CD4-positive, alpha-beta T cell treated with Interleukin-1 beta for 1 hour (primary cell): Measurements from ENCODE around the gene NFATC1.

Source experiments
- DNase-seq, 2 donors: peaks; one replicate each; pipeline ENCODE4 v3.0.0-alpha.2; 2020 to 2022

Gene NFATC1

DNA sequence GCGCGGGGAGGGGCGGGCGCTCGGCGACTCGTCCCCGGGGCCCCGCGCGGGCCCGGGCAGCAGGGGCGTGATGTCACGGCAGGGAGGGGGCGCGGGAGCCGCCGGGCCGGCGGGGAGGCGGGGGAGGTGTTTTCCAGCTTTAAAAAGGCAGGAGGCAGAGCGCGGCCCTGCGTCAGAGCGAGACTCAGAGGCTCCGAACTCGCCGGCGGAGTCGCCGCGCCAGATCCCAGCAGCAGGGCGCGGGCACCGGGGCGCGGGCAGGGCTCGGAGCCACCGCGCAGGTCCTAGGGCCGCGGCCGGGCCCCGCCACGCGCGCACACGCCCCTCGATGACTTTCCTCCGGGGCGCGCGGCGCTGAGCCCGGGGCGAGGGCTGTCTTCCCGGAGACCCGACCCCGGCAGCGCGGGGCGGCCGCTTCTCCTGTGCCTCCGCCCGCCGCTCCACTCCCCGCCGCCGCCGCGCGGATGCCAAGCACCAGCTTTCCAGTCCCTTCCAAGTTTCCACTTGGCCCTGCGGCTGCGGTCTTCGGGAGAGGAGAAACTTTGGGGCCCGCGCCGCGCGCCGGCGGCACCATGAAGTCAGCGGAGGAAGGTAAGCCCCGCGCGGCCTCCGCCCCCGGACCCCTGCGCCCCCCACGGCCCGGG, at the start of gene NFATC1:
Gene NFATC1 (plus strand): TSS at position 170 of the 644 bp plus-strand sequence. CDS start 295 bp downstream, at position 465.
- DNase-seq: peak; percentile 84 to 88

DNA sequence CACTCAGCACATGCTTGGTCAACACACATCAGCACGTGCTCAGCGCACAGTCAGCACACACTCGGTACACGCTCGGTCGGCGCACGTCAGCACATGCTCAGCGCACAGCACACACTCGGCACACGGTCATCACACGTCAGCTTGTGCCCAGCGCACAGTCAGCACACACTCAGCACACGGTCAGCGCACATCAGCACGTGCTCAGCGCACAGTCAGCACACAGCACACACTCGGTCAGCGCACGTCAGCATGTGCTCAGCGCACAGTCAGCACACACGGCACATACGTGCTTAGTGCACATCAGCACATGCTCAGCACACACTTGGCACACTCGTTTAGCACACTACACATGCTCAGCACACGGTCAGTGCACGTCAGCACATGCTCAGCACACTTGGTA, 49.7 kb upstream of the NFATC1 start:
- no peak for DNase-seq

DNA sequence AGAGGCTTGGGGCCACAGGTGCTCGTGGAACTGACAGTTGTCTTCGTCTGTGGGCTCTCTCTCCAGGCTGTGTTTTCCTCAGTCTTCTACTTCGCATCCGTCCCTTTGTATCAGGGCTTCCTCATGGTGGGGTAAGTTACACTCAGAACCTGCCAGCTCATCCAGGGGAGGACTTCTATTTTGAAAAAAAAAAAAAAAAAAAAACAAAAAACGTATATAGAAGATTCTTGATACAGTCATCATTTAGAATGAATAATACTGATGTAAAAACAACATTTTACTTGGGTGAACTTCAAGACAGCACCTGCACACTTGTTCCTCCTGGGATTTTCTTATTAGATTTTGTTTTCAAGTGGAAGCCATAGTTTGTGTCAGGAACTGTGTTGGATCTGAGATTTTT, 47.7 kb upstream of the NFATC1 start:
- no peak for DNase-seq

DNA sequence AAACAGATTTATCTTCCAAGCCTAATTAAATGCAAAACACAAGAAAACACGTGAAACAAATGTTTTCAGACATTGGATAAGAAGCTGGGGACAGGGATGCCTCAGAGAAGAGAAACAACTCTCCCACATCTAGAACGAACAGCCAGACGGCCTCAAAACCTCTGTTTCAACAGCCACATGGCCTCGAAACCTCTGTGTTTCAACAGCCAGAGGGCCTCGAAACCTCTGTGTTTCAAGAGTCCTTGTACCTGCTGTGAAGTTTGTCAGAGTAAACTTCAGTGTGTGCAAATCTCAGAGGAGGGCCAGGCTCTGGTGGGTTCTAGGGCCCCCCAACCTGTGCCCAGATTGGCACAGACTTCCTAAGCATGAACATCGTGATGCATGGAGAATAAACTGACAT, 43.3 kb upstream of the NFATC1 start:
- DNase-seq: no peak

DNA sequence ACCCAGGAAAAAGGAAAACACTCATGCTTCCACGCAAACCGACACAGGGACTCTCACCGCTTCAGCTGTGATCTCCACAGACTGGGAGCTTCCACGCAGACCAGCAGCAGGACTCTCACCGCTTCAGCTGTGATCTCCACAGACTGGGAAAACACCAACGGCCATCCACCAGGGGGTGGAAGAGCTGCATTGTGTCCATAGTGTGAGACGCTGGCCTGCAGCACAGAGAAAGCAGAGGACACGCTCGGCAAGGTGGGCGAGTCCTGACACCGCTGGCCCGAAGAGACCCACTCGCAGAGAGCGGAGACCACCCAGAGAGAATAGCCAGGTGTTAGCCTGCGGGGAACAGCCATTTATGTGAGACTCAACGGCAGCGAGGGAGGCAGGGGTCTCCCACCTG, 42.5 kb upstream of the NFATC1 start:
- DNase-seq: no peak

DNA sequence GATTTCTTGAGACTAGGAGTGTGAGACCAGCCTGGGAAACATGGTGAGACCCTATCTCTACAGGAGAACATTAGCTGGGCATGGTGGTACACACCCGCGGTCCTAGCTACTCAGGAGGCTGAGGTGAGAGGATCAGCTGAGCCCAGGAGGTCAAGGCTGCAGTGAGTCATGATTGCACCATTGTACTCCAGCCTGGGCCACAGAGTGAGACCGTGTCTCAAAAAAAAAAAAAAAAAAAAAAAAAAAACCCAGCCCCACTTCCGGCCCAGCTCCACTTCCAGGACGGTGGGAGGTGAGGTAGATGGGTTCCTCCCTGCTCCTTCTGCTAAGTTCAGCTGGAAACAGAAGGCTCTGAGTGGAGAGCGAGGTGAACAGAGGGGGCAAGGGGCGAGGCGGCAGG, 41.4 kb upstream of the NFATC1 start:
- DNase-seq: no peak

DNA sequence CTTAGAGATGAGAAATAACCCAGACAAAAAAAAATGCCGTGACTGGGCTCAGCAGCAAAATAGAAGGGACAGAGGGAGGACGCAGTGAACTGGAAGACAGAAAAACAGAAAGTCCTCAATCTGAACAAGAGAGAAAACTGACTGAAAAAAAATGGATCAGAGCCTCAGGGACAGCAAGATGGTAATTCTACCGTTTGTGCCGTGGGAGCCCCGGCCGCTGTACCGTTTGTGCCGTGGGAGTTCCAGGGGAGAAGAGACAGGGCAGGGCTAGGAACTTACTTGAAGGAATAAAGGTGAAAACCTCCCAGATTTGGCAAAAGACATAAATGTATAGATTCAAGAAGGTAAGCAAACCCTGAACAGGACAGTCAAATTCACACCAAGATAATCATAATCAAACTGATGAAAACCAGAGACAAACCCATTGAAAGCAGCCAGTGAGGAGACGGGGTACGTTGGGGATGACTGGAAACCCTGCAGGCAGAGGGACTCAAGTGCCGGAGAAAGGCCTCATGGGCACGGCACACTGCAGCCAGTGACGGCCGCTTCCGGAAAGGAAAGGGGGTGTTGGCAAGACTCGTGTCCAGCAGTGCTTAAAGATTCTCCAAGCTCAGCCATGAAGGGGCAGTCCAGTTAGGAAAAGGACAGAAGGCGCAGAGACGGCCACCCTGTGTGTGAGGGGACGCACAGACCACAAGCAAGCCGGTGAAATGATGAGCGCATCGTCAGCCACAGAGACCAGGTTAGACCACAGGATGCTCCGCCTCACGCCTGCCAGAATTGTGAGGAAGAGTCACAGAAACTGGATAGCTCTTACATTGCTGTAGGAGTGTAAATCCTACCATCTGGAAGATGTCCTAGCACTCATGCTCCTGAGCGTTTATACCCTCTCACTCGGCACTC, 40.0 kb upstream of the NFATC1 start:
- no peak for DNase-seq

DNA sequence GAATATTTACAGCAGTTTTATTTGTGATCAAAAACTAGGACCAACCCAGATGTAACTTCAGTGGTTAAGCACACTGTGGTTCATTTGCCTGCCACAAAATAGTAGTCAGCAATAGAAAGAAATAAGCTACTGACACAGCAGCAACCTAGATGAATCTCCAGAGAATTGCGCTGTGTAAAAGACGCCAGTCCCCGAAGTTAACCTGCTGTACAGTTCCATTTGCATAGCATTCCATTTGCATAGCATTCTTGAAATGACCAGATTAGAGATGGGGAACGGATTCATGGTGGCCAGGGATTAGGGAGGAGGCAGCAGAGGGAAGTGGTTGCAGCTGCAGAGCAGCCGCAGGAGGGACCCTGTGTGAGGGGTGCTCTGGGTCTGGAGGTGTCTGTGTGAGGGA, 39.3 kb upstream of the NFATC1 start:
- DNase-seq: no peak

DNA sequence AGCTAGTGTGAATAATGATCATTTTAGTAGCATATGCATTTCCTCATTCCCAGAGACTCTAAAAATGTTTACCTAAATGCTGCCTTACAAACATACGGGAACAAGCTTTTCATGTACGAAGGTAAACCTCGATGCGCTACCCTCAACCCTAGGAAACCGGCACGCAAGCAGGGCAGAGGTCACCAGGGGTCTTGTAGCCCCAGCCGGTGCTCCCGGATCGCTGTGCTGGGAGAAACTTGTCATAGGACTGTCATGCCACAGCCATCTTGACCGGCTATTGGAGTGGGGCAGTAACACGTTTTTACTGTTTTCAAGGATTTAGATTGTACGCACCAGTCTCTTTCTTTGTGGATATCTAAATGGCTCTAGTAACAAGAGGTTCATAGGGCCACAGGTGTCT, 34.8 kb upstream of the NFATC1 start:
- no peak for DNase-seq

DNA sequence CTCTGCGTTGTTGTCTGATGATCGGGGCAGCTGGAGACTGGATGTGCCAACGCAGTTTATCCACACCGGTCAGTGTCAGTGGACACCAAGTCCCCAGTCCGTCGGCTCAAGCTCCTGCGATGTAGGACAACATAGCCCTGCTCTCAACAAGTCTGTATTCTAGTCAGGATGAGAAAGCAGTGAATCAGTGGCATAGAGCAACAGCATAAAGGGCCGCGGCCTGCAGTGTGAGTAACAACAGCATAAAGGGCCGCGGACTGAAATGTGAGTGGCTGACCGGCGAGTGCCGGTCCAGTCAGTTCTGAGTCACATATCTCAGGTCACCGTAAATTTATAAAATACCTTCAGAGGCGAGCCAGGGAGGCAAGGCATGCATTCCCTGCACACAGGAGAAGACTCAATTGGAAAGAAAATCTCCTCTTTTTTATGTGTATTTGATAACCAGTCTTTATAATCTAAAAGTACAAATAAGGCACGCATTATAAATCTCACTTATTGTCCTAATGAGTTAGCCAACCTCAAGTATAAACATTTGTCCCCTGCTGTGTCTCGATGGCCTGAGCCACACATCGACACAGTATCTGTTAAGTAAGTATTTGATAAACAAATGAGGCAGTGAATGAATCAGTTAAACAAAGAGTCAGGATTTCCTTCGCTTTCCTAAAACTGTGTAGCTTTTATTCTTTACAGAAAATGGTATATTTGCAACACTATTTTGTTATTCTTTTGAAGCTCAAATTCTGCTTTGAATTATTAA, 33.8 kb upstream of the NFATC1 start:
- DNase-seq: no peak

DNA sequence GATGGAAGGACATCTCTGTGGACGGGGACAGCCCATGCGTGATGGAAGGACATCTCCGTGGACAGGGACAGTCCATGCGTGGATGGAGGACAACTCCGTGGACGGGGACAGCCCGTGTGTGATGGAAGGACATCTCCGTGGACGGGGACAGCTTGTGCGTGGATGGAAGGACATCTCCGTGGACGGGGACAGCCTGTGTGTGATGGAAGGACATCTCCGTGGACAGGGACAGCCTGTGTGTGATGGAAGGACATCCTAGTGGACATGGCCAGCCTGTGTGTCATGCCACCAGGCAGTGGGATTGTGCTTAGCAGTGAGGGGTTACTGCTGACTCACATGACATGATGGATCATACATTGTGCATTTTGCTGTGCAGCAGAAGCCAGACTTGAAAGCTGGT, 30.0 kb upstream of the NFATC1 start:
- DNase-seq: no peak

DNA sequence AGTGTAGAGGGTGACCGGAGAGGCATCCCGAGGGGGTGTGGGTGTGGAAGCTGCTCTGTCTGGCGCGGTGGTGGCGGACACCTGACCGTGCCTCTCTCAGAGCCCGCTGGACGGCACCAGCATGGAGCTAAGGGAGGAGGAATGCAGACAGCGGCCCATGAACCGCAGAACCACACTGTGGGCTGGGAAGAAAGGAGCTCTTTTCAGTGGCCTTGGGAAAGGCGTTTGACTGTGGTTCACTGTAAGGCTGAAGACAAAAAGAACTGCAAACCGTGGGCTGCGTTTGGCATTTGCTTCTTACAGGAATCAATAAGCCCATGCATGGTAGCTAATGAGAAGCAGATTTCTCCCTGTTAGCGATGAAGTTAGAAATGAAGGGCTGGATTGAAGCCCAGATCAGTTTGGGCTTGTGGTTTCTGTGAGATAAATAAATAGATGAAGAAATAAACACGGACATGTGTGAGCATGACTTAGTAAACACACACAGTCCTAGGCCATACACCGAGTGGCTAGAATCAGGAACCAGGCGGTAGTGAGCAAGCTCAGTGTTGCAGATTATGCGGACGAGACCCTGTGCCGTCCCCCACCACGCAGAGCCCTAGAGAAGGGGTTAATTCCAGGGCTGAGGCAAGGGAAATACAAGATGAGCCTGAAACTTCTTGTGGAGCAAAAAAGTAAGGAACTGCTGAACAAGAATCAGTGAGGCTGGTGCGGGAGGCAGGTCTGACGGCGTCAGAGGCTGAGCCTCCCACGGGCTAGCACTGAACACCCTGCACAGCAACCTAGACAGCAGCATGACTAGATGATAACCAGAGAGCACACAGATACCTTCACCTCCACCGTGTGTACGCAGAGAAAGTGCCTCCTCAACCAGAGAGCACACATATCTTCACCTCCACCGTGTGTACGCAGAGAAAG, 29.3 kb upstream of the NFATC1 start:
- no peak for DNase-seq

DNA sequence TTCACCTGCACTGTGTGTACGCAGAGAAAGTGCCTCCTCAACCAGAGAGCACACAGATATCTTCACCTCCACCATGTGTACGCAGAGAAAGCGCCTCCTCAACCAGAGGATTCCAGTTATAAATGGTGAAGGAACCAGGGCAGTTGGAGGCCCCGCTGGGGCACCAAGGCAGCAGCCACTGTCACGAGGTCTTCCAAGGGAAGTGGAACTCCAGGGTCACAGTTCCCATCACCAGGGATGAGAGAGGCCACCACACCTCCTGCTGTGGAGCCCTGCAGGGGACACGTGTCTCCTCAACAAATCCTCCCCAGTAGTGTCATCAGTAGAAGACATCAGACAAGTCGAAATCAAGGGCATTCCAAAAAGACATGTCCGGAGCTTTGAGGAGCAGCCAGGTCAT, 28.2 kb upstream of the NFATC1 start:
- DNase-seq: no peak

DNA sequence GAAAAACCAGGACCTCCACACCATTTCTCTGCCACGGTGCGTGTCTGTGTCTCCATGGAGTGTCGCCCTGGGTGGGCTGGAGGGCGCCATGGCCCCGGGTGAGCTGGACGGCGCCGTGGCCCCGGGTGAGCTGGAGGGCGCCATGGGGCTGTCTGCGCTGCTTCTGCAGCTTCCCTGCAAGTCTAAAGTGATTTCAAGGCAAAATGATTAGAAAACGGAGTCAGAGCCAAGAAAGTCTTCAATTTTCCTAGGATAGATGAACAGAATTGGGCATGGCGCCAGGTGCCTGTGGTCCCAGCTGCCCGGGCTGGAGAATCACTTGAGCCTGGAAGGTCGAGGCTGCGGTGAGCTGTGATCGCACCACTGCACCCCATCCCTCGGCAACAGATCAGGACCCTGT, 27.7 kb upstream of the NFATC1 start:
- DNase-seq: no peak

DNA sequence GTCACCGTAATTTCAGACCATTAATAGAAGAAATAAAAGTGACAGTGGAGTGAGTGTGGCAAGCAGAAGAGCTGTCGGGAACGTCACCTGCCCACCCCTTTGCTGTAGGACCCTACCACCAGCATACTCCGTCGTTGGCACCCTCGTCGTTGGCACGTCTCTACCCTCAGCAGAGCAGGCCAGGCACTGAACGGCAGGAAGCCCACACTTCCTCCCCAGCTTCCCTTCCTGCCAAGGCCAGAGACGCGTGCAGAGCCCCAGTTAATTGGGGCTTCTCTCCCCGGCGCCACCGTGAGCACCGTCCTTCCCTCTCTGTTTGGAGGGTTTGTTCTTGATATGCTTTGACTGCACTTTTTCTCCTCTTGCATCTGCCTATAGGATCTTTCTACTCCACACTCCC, 27.0 kb upstream of the NFATC1 start:
- DNase-seq: no peak

DNA sequence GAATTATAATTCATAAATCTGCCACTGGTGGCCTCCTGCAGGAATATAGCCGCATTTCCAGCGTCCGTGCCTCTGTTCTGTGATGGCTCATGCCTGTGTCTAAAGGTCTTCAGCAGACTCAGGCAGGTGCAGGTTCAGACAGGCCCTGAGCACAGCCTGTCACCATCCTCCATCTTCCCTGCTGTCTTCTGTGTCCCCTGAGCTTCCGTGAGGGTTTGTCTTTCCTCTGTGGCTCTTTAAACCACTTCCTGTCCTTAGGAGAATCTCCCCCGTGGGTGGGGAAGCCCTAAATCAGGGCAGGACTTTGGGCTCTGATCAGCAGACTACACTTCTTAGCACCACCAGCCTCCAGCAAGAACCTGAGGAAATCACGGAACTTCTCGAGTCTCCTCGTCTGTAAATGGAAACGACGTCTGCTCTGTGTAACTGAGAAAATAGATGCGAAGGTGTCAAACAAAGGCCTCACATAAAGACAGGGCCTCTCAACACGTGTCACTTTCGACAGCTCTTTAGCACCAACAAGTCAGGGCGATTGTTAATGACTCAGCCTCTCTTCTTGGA, 24.1 kb upstream of the NFATC1 start:
- no peak for DNase-seq

DNA sequence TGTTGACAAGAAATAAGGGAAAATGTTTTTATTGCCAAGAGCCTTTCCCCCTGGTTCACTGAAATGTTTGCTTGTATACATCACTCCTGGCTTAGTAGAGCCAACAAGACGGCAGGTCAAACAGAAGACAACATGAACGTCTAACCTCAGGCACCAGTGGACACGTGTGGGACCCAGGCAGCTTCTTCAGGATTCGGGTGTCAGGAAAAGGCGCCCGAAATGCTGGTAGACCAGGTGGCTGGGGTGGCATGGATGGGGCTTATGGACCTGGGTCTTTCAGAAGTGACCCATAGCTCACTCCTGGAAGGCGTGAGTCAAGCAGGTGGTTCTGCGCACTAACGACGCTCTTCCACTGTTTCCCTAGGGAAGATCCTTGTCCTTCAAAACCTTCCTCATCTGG, 23.3 kb upstream of the NFATC1 start:
- no peak for DNase-seq

DNA sequence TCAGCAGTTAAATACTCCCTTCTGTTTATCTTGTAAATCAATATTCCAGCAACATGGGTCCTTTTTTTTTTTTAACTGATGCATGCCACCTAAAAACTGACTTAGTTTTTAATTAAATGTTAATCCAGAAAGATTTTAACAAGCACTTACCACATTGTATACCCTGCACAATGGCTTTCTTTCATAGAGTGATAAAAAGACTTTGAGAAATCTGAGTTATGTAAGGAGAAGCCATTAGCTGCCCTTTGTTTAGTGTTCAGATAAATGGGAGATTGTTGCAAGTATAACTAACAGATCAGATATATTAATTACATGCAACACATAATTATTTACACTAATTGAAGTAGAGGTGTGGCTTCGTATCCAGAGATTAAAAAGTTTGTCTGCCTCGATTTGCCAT, 22.7 kb upstream of the NFATC1 start:
- no peak for DNase-seq

DNA sequence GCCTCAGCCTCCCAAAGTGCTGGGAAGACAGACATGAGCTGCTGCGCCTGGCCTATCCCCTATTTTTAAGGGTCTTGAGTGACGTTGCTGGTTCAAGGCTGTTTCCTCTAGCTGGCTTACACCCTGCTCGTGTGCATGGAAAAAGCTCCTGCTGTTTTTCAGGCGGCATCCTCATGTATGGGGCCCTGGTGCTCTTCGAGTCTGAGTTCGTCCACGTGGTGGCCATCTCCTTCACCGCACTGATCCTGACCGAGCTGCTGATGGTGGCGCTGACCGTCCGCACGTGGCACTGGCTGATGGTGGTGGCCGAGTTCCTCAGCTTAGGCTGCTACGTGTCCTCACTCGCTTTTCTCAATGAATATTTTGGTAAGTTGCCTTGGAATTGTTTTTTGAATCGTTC, 22.0 kb upstream of the NFATC1 start:
- no peak for DNase-seq

DNA sequence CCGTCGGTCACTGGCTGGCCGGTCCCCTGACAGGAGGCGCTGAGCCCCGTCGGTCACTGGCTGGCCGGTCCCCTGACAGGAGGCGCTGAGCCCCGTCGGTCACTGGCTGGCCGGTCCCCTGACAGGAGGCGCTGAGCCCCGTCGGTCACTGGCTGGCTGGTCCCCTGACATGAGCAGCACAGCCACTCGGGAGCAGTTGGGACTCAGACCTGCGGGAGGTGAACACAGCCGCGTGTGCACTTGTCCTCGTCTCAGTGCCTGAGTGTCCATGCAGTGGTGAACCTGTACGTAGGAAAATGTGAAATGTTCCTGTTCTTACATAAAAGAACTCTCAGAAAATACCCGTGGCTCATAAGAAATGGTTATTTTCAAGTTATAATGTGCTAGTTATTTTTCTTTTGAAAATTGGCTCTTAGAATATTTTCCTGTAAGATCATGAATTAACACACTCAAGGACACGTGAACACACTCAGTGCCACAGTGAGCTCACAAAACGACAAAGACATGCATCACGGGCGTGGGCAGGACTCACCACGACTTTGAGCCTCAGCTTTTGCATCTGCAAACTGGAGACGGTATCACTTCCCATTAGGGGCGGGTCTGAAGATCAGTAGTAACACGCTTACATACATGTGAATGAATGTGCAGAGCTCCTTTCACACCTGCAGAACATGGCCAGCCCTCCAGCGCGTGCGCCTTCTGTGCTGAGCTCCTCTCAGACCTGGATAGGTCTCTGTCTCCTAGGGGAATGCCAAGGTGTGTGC, 21.1 kb upstream of the NFATC1 start:
- DNase-seq: peak in 1 of 2 donors; percentile 39

DNA sequence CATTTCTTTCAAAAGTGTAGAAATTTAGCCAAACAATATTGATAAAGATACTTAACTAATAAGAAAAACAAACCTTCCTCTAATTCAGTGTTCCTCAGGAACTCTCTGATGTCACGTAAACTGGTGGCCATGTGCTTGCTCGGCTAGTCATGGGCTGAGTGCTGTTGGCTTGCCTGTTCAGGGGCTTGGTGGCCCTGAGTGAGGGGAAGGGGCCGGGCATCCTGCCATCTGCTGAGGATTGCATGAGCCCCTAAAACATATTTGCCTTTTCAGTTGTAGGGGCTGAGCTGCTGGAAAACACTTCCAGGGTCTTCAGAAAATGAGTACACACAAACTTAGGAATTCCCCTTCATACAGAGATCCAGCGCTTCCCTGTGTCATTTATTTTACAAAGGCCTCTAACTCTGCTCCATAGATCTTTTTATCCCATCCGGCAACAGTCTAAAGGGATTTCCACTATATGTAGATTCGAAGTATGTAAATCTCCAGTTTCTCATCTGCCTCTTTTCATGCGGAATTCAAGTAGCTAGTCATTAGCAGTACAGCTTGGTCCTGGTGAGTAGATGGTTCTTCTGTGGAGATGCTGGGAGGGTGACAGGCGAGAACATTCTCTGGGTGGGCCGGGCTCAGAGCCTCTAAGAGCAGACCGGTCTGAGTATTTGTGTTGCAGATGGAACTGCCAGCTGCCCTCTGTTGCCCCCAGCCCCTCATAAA, 20.1 kb upstream of the NFATC1 start:
- no peak for DNase-seq
